A549 (cell line): Measurements from ENCODE around the gene PLEKHH3.

ENCODE experiments used
- ATOH8 ChIP-seq: fragments of 250-450 bp; sonication (Bioruptor Pico); IDR thresholded peaks from 2 replicates; pipeline ENCODE4 v1.5.0; 2020; ENCODE audit warnings: low read depth, mild to moderate bottlenecking, moderate library complexity
- CBX8 ChIP-seq: fragments of 200-600 bp; sonication (generic); IDR thresholded peaks from 2 replicates; pipeline ENCODE4 v1.6.1; 2016
- CHD2 ChIP-seq: fragments of 150-350 bp; IDR thresholded peaks from 2 replicates; pipeline ENCODE4 v1.6.1; 2014; ENCODE audit warnings: low read length; ENCODE audit not compliant: partially characterized antibody
- CTCF ChIP-seq: fragments of >200 bp; sonication (Bioruptor Twin); formaldehyde crosslinking; IDR thresholded peaks from 3 replicates; pipeline ENCODE4 v1.5.1; 2016
- ESRRA ChIP-seq: fragments of 150-350 bp; IDR thresholded peaks from 2 replicates; pipeline ENCODE4 v1.6.1; 2014; ENCODE audit warnings: mild to moderate bottlenecking, low read length, borderline replicate concordance
- MAX ChIP-seq: IDR thresholded peaks from 2 replicates; pipeline ENCODE4 v1.6.1; 2012
- POLR2AphosphoS2 ChIP-seq: conservative IDR thresholded peaks from 2 replicates; pipeline ENCODE4 v1.6.1; 2012; ENCODE audit warnings: low read length, improper control_type of control experiment, inconsistent platforms
- RFX5 ChIP-seq: fragments of 450-650 bp; IDR thresholded peaks from 2 replicates; pipeline ENCODE4 v1.7.1; 2014; ENCODE audit warnings: antibody characterized with exemption, mild to moderate bottlenecking, moderate library complexity
- SMC3 ChIP-seq: fragments of >200 bp; sonication (Bioruptor Twin); formaldehyde crosslinking; IDR thresholded peaks from 3 replicates; pipeline ENCODE4 v1.6.1; 2018; ENCODE audit warnings: inconsistent platforms

GRCh38 chr17:42702446-42702845 lies 25.7 kb upstream of the PLEKHH3 start:
- TF ChIP-seq CTCF = no peak
- TF ChIP-seq POLR2AphosphoS2 = no peak
- TF ChIP-seq RFX5 = no peak
- TF ChIP-seq ATOH8 (CRISPR knock-in tag) = no peak
- no peak for TF ChIP-seq CHD2
- no peak for TF ChIP-seq ESRRA
- TF ChIP-seq MAX = no peak
- TF ChIP-seq CBX8 = no peak
- TF ChIP-seq SMC3 = no peak
